DOHH2 (cell line): Measurements from ENCODE around the gene GPR173.
A peak's percentile ranks its signal among the peaks of the same experiment; 100 is the strongest.

Source experiments
- H3F3A ChIP-seq: fragments of 200-600 bp; sonication (generic), shearing (Covaris generic); 2 replicates; pipeline ENCODE4 v1.6.0; 2016; ENCODE audit warnings: antibody characterized with exemption, mild to moderate bottlenecking; ENCODE audit not compliant: control insufficient read depth, insufficient read depth
- H3K27ac ChIP-seq: fragments of 200-600 bp; sonication (generic); 2 replicates; pipeline ENCODE4 v1.5.1; 2014; ENCODE audit warnings: low read depth, mild to moderate bottlenecking, low read length, moderate library complexity
- H3K27me3 ChIP-seq: fragments of 200-600 bp; sonication (generic); 2 replicates; pipeline ENCODE4 v1.6.1; 2014; ENCODE audit warnings: mild to moderate bottlenecking, low read length, mixed read lengths; ENCODE audit not compliant: control insufficient read depth
- H3K36me3 ChIP-seq: fragments of 200-600 bp; sonication (generic); 2 replicates; pipeline ENCODE4 v1.6.1; 2014; ENCODE audit warnings: mild to moderate bottlenecking, low read length, moderate library complexity, mixed read lengths; ENCODE audit not compliant: control insufficient read depth
- H3K4me1 ChIP-seq: fragments of 200-600 bp; sonication (generic); 2 replicates; pipeline ENCODE4 v1.6.1; 2014; ENCODE audit warnings: mild to moderate bottlenecking, low read length, mixed read lengths; ENCODE audit not compliant: control insufficient read depth
- H3K4me2 ChIP-seq: fragments of 200-600 bp; sonication (generic); 2 replicates; pipeline ENCODE4 v1.6.0; 2014; ENCODE audit warnings: mild to moderate bottlenecking, low read length, moderate library complexity
- H3K4me3 ChIP-seq: fragments of 200-600 bp; sonication (generic); 2 replicates; pipeline ENCODE4 v1.5.1; 2014; ENCODE audit warnings: mild to moderate bottlenecking, low read length, mixed read lengths
- H3K79me2 ChIP-seq: fragments of 200-600 bp; sonication (generic); 2 replicates; pipeline ENCODE4 v1.6.1; 2014; ENCODE audit warnings: mild to moderate bottlenecking, low read length, mixed read lengths; ENCODE audit not compliant: control insufficient read depth
- H3K9me2 ChIP-seq: fragments of 200-600 bp; sonication (generic); replicated peaks from 2 replicates; pipeline ENCODE4 v1.6.1; 2014; ENCODE audit warnings: mild to moderate bottlenecking, low read length, mixed read lengths; ENCODE audit not compliant: control insufficient read depth
- H3K9me3 ChIP-seq: fragments of 200-600 bp; sonication (generic); 2 replicates; pipeline ENCODE4 v1.6.1; 2014; ENCODE audit warnings: antibody characterized with exemption, low read length, mixed read lengths; ENCODE audit not compliant: control insufficient read depth, insufficient read depth
- H4K20me1 ChIP-seq: fragments of 200-600 bp; sonication (generic); 2 replicates; pipeline ENCODE4 v1.6.0; 2014; ENCODE audit warnings: low read depth, mild to moderate bottlenecking, antibody characterized with exemption, low read length, moderate library complexity; ENCODE audit not compliant: control insufficient read depth, insufficient read depth
- CTCF ChIP-seq: fragments of 200-600 bp; sonication (generic); IDR thresholded peaks from one replicate; pipeline ENCODE4 v1.5.1; 2014; ENCODE audit warnings: antibody characterized with exemption, mild to moderate bottlenecking, low read depth, low read length; ENCODE audit not compliant: poor library complexity, severe bottlenecking
- EZH2phosphoT487 ChIP-seq: fragments of 200-600 bp; sonication (generic); IDR thresholded peaks from 2 replicates; pipeline ENCODE4 v1.6.1; 2017; ENCODE audit warnings: borderline replicate concordance, mild to moderate bottlenecking, antibody characterized with exemption, low read length, moderate library complexity, mixed read lengths

The GPR173 gene

GRCh38 chrX:53081925-53082772 lies 33.6 kb downstream of the GPR173 start, which contains the start of gene TSPYL2:
TSPYL2 (plus strand) TSS chrX:53082367; CDS start chrX:53082499, 132 bp downstream.
- Histone ChIP-seq H4K20me1 (0 out of 2 replicates have a peak, but pooled peaks cover 4% of the 10 kb centered on the region), H3K27ac (peak within 1 kb of the TSS; percentile 38), H3K9me2 (no peaks in the 10 kb centered on the region), H3K79me2 (peaks cover 23% of the 10 kb centered on the region), H3K9me3 (no peaks in the 10 kb centered on the region), H3K4me2 (peak within 1 kb of the TSS; percentile 81), H3K4me3 (peak within 1 kb of the TSS; percentile 92), H3K4me1 (peaks cover 16% of the 10 kb centered on the region), H3K36me3 (peaks cover 38% of the 10 kb centered on the region), H3F3A (0 out of 2 replicates have a peak, but pooled peaks cover 6% of the 10 kb centered on the region), H3K27me3 (no peaks in the 10 kb centered on the region)
- no peak for TF ChIP-seq CTCF

- Histone ChIP-seq H3K27me3 (no peaks in the 10 kb centered on the region), H3K27ac (peak overlapping the region; percentile 38), H3K79me2 (peaks cover 23% of the 10 kb centered on the region), H3F3A (0 out of 2 replicates have a peak, but pooled peaks cover 6% of the 10 kb centered on the region), H3K9me2 (no peaks in the 10 kb centered on the region), H3K4me3 (peak overlapping the region; percentile 92), H3K36me3 (peaks cover 44% of the 10 kb centered on the region), H3K9me3 (no peaks in the 10 kb centered on the region), H3K4me1 (peaks cover 16% of the 10 kb centered on the region), H3K4me2 (peak overlapping the region; percentile 81), H4K20me1 (0 out of 2 replicates have a peak, but pooled peaks cover 4% of the 10 kb centered on the region)
- no peak for TF ChIP-seq CTCF
- no peak for TF ChIP-seq EZH2phosphoT487
These were observed 34.4 kb downstream of the GPR173 start for GRCh38 chrX:53082773-53083616.

DNA sequence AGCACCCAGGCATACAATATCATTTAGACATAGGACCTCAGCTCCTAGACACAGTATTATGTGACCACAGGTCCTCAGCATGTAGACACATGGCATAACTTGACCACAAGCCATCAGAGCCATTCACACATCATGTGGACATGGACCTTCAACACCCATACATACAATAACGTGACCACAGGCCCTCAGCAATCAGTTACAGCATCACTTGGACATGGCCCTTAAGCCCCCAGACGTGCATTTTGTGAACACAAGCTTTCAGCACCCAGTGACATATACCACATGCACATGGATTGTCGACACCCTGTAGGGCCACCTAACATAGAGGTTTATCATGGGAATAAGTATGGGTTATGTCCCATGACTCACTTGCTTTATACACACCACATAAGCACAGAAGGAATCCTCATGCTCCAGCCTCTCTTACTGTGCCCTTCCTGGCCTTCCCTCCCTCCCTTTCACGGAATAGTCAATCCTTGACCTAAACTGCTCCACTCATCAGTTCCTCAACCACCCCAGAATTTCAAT lies 35.5 kb downstream of the GPR173 start:
- H3K4me1 ChIP-seq, result peaks cover 25% of the 10 kb centered on the region

More for the DNA sequence above, 35.5 kb downstream of the GPR173 start:
- Histone ChIP-seq H3K4me3 (no peak overlapping the region; the same call in 1 of the 2 replicates), H3K4me2 (peak overlapping the region; percentile 81; the same call in 1 of the 2 replicates), H3K9me3 (no peaks in the 10 kb centered on the region), H3K27ac (no peak overlapping the region), H3K9me2 (no peaks in the 10 kb centered on the region), H3K79me2 (peaks cover 23% of the 10 kb centered on the region), H3K36me3 (peaks cover 49% of the 10 kb centered on the region), H3F3A (0 out of 2 replicates have a peak, but pooled peaks cover 6% of the 10 kb centered on the region), H4K20me1 (0 out of 2 replicates have a peak, but pooled peaks cover 4% of the 10 kb centered on the region), H3K27me3 (no peaks in the 10 kb centered on the region)
- TF ChIP-seq CTCF (no peak), EZH2phosphoT487 (no peak)
